SK-N-SH treated with all-trans-retinoic acid at 6 μM for 48 hours (cell line): ENCODE data around the gene LIAS.

ENCODE experiments used
- ARNTL ChIP-seq: fragments of 450-650 bp; formaldehyde crosslinking; IDR thresholded peaks from 2 replicates; pipeline ENCODE4 v1.5.0; 2020; ENCODE audit warnings: low read depth, mild to moderate bottlenecking, moderate library complexity, borderline replicate concordance
- CSDC2 ChIP-seq: fragments of 250-450 bp; sonication (Bioruptor Pico); IDR thresholded peaks from 2 replicates; pipeline ENCODE4 v1.5.0; 2020; ENCODE audit warnings: mild to moderate bottlenecking, moderate library complexity
- GLIS3 ChIP-seq: fragments of 250-450 bp; sonication (Bioruptor Pico); IDR thresholded peaks from 2 replicates; pipeline ENCODE4 v1.5.0; 2020; ENCODE audit warnings: mild to moderate bottlenecking, moderate library complexity
- RARB ChIP-seq: fragments of 250-450 bp; sonication (Bioruptor Pico); IDR thresholded peaks from 2 replicates; pipeline ENCODE4 v1.8.0; 2021; ENCODE audit warnings: mild to moderate bottlenecking, moderate library complexity
- ZNF565 ChIP-seq: fragments of 450-650 bp; formaldehyde crosslinking; conservative IDR thresholded peaks from 2 replicates; pipeline ENCODE4 v1.5.0; 2020; ENCODE audit warnings: low read depth, mild to moderate bottlenecking, moderate library complexity
- ZNF70 ChIP-seq: fragments of 450-650 bp; formaldehyde crosslinking; IDR thresholded peaks from 2 replicates; pipeline ENCODE4 v1.5.0; 2020; ENCODE audit warnings: mild to moderate bottlenecking, moderate library complexity
- TF ChIP-seq, protein P1 (sequence below): fragments of 250-450 bp; sonication (Bioruptor Pico); IDR thresholded peaks from 2 replicates; pipeline ENCODE4 v1.5.1; 2020; ENCODE audit warnings: low read depth, mild to moderate bottlenecking, moderate library complexity

DNA sequence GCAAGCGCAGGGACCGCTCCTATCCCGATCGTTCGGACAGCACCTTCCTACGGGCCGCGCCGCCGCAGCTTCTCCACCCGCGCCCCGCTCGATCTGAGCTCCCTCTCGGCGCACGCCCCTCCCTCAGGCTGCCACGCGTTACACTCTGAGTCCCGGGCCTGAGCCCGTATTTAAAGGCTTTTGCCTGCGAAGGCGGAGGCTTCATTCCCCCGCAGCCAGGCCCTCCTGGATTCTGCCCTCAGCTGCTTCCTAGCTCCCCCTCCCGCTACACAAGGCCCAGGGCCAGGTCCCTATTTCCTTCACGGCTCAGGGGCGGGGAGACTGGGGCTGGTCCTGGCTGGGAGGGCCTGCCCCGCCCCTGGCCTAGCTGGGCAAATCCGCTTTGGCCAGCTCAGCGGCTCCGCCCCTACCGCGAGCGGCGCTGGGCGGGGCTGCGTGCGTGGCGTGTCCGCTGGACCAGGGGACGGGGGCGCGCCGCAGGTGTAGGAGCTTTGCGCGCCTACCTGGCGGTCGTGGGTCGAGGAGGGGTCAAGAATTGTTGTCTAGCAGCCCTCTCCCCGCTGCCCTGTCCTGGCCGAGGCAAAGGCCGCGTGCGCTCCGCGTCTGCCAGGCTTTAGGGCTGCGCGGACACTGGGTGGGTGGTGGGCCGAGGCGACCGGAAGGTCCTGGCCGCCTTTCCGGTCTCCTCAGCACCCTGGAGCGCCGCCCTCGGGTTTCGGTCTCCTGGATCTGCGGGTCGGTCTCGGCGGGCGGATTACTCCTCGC, 68.6 kb downstream of the LIAS start, which contains the start of gene UGDH:
- TF ChIP-seq GLIS3 (CRISPR knock-in tag) (peak; percentile 78; the same call in 1 of the 2 replicates), CSDC2 (CRISPR knock-in tag) (no peak), RARB (CRISPR knock-in tag) (no peak), ARNTL (no peak), ZNF565 (no peak), ZNF70 (no peak)
- TF ChIP-seq, protein P1, sequence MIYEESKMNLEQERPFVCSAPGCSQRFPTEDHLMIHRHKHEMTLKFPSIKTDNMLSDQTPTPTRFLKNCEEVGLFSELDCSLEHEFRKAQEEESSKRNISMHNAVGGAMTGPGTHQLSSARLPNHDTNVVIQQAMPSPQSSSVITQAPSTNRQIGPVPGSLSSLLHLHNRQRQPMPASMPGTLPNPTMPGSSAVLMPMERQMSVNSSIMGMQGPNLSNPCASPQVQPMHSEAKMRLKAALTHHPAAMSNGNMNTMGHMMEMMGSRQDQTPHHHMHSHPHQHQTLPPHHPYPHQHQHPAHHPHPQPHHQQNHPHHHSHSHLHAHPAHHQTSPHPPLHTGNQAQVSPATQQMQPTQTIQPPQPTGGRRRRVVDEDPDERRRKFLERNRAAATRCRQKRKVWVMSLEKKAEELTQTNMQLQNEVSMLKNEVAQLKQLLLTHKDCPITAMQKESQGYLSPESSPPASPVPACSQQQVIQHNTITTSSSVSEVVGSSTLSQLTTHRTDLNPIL (CRISPR knock-in tag), result no peak
